DND-41 (cell line): ENCODE results near the gene POLR2L.

Source experiments
- ATAC-seq: fragments of 200-7000 bp; cut with Tn5 transposase; 3 replicates; pipeline ENCODE4 v1.9.1; 2021; ENCODE audit warnings: low read depth; ENCODE audit not compliant: insufficient read depth
- DNase-seq: peaks from one replicate; pipeline ENCODE4 v3.0.0-alpha.2; 2020
- H2AFZ ChIP-seq: 2 replicates; pipeline ENCODE4 v1.6.0; 2012; ENCODE audit warnings: low read depth, low read length
- H3K27ac ChIP-seq: 2 replicates; pipeline ENCODE4 v1.5.1; 2012; ENCODE audit warnings: low read length, inconsistent platforms
- H3K27me3 ChIP-seq: fragments of 200-600 bp; sonication (generic); 2 replicates; pipeline ENCODE4 v1.6.0; 2012; ENCODE audit warnings: low read length, mild to moderate bottlenecking, inconsistent platforms; ENCODE audit not compliant: insufficient read depth, poor library complexity
- H3K36me3 ChIP-seq: 2 replicates; pipeline ENCODE4 v1.5.1; 2012; ENCODE audit warnings: low read length, inconsistent platforms; ENCODE audit not compliant: insufficient read depth
- H3K4me1 ChIP-seq: 2 replicates; pipeline ENCODE4 v1.5.1; 2012; ENCODE audit warnings: mild to moderate bottlenecking, low read length; ENCODE audit not compliant: insufficient read depth
- H3K4me2 ChIP-seq: 2 replicates; pipeline ENCODE4 v1.6.0; 2012; ENCODE audit warnings: mild to moderate bottlenecking, moderate library complexity, low read length, inconsistent platforms; ENCODE audit not compliant: insufficient read depth
- H3K4me3 ChIP-seq, 2 experiments: fragments of 200-600 bp in 1 of 2; shearing (Covaris generic) in 1 of 2; 2 replicates each; pipeline ENCODE4 v1.5.1; 2012 to 2016; ENCODE audit warnings: inconsistent platforms in 2 of 2, low read length in 2 of 2, mild to moderate bottlenecking in 2 of 2, low read depth in 1 of 2, moderate library complexity in 1 of 2
- H3K79me2 ChIP-seq: 2 replicates; pipeline ENCODE4 v1.6.0; 2012; ENCODE audit warnings: low read length, inconsistent platforms; ENCODE audit not compliant: insufficient read depth
- H3K9ac ChIP-seq: 2 replicates; pipeline ENCODE4 v1.6.0; 2012; ENCODE audit warnings: low read depth, mild to moderate bottlenecking, inconsistent platforms, low read length, moderate library complexity
- H3K9me3 ChIP-seq: 2 replicates; pipeline ENCODE4 v1.5.1; 2012; ENCODE audit warnings: low read length, moderate library complexity, mild to moderate bottlenecking, inconsistent platforms; ENCODE audit not compliant: insufficient read depth, severe bottlenecking
- H4K20me1 ChIP-seq: 2 replicates; pipeline ENCODE4 v1.6.0; 2012; ENCODE audit warnings: low read length; ENCODE audit not compliant: insufficient read depth
- EZH2 ChIP-seq: IDR thresholded peaks from 3 replicates; pipeline ENCODE4 v1.6.1; 2012; ENCODE audit warnings: borderline replicate concordance, low read depth, mild to moderate bottlenecking, moderate library complexity, low read length, inconsistent platforms; ENCODE audit not compliant: severe bottlenecking
- TF ChIP-seq, protein P1 (sequence below): IDR thresholded peaks from 2 replicates; pipeline ENCODE4 v1.5.1; 2012; ENCODE audit warnings: borderline replicate concordance, low read length, moderate library complexity, mild to moderate bottlenecking; ENCODE audit not compliant: poor library complexity, severe bottlenecking; ENCODE audit errors: extremely low read depth

The POLR2L gene

DNA sequence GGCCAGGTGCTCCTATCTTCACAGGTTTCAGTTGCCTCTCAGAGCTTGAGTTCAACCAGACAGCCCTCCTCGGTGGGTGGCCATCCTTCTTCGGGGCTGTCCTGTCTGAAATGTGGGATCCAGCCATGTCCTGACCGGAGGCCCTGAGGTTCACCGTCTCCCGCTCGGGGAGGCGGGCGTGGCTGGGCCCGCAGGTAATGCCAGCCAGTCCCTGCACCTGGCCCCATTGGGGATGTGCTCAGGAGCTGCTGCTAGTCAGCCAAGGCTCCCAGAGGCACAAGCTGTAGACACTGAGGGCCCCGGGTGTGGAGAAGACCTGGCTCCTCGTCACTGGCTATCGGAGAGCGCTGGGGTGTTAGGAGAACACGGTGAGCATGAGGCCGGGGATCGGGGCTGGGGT lies 32.9 kb upstream of the POLR2L start:
- H3K27ac ChIP-seq: no peak overlapping the region
- H3K9me3 ChIP-seq: no peaks in the 10 kb centered on the region
- H3K79me2 ChIP-seq: no peaks in the 10 kb centered on the region
- no peak overlapping the region for H3K4me3 ChIP-seq
- no peaks in the 10 kb centered on the region for H3K4me1 ChIP-seq
- no peak overlapping the region for H3K4me2 ChIP-seq
- no peak for DNase-seq
- TF ChIP-seq EZH2: no peak
- TF ChIP-seq, protein P1, sequence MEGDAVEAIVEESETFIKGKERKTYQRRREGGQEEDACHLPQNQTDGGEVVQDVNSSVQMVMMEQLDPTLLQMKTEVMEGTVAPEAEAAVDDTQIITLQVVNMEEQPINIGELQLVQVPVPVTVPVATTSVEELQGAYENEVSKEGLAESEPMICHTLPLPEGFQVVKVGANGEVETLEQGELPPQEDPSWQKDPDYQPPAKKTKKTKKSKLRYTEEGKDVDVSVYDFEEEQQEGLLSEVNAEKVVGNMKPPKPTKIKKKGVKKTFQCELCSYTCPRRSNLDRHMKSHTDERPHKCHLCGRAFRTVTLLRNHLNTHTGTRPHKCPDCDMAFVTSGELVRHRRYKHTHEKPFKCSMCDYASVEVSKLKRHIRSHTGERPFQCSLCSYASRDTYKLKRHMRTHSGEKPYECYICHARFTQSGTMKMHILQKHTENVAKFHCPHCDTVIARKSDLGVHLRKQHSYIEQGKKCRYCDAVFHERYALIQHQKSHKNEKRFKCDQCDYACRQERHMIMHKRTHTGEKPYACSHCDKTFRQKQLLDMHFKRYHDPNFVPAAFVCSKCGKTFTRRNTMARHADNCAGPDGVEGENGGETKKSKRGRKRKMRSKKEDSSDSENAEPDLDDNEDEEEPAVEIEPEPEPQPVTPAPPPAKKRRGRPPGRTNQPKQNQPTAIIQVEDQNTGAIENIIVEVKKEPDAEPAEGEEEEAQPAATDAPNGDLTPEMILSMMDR: no peak
- no peak for ATAC-seq
- no peak overlapping the region for H2AFZ ChIP-seq
- H4K20me1 ChIP-seq: peaks cover 4% of the 10 kb centered on the region; the same call in 1 of the 2 replicates
- H3K27me3 ChIP-seq: no peaks in the 10 kb centered on the region
- H3K36me3 ChIP-seq: peaks cover 61% of the 10 kb centered on the region
- H3K9ac ChIP-seq: no peak overlapping the region

DNA sequence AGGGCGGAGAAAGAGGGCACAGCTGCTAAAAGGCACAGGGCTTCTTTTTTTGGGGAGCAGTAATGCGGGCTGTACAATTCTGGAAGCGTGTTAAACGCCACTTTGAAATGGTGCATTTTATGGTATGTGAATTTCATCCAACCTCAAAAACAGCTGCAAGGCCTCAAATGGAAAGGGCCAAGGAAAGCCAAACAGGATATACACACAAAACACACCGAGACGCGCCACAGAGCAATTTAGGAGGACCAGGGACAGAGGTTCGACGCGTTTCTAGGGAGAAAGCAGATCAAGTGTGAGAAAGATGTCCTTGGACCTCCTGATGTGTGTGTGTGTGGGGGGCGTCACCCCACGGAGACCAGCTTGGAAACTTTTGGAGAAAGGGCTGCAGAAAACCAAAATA lies 31.4 kb upstream of the POLR2L start:
- H3K4me2 ChIP-seq: no peak overlapping the region
- DNase-seq (no peak), ATAC-seq (no peak)
- H3K27ac ChIP-seq: no peak overlapping the region
- H3K36me3 ChIP-seq: peaks cover 63% of the 10 kb centered on the region
- H3K4me3 ChIP-seq: no peak overlapping the region
- H3K4me1 ChIP-seq: no peaks in the 10 kb centered on the region
- peaks cover 6% of the 10 kb centered on the region for H4K20me1 ChIP-seq
- no peaks in the 10 kb centered on the region for H3K27me3 ChIP-seq
- H3K79me2 ChIP-seq: no peaks in the 10 kb centered on the region
- H3K9ac ChIP-seq: no peak overlapping the region
- no peak overlapping the region for H2AFZ ChIP-seq
- no peaks in the 10 kb centered on the region for H3K9me3 ChIP-seq
- no peak for TF ChIP-seq EZH2
- TF ChIP-seq, protein P1: no peak

DNA sequence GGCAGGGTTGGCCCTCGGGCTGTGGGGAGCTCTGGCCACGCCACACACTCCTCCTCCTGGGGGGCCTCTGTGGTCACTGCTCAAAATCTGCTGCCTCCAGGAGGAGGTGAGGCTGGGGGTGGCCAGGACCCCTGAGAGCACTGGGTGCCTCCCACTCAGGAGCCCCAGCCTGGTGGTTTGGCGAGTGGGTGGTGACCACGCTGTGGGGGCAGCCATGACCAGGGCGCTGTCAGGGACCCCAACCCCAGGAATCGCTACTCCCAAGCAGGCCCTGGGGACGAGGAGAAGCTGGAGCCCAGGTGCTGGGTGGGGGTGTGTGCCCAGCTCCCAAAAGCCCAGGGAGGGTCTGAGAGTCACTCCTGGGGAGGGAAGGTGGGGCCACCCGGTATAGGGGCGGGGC lies 30.5 kb upstream of the POLR2L start:
- no peak for ATAC-seq
- no peak for TF ChIP-seq EZH2
- TF ChIP-seq, protein P1: no peak
- no peak for DNase-seq
- H2AFZ ChIP-seq: no peak overlapping the region
- peaks cover 12% of the 10 kb centered on the region for H4K20me1 ChIP-seq
- H3K4me1 ChIP-seq: no peaks in the 10 kb centered on the region
- H3K27me3 ChIP-seq: no peaks in the 10 kb centered on the region
- no peak overlapping the region for H3K4me3 ChIP-seq
- H3K27ac ChIP-seq: no peak overlapping the region
- no peak overlapping the region for H3K4me2 ChIP-seq
- no peaks in the 10 kb centered on the region for H3K9me3 ChIP-seq
- H3K79me2 ChIP-seq: no peaks in the 10 kb centered on the region
- no peak overlapping the region for H3K9ac ChIP-seq
- peaks cover 68% of the 10 kb centered on the region for H3K36me3 ChIP-seq

GRCh38 chr11:871472-871871 lies 29.1 kb upstream of the POLR2L start:
- Histone ChIP-seq H3K27ac (no peak overlapping the region), H3K4me1 (no peaks in the 10 kb centered on the region), H3K9me3 (no peaks in the 10 kb centered on the region), H3K4me2 (no peak overlapping the region), H3K9ac (no peak overlapping the region), H4K20me1 (peaks cover 13% of the 10 kb centered on the region), H2AFZ (no peak overlapping the region), H3K36me3 (peaks cover 58% of the 10 kb centered on the region), H3K4me3 (no peak overlapping the region), H3K27me3 (no peaks in the 10 kb centered on the region), H3K79me2 (no peaks in the 10 kb centered on the region)
- ATAC-seq: no peak
- no peak for DNase-seq
- TF ChIP-seq, protein P1: no peak
- TF ChIP-seq EZH2: no peak
